H9 (cell line): Measurements from ENCODE around the gene METRNL. TPM values are rescaled to one million over a fixed set of nuclear protein-coding genes. Genes with fewer than 3 reads are reported as not detected.

Source experiments
- DNase-seq: peaks from one replicate; pipeline ENCODE4 v3.0.0-alpha.2; 2017
- H2AFZ ChIP-seq: one replicate; pipeline ENCODE4 v1.6.1; 2013; ENCODE audit warnings: mild to moderate bottlenecking, low read length, control low read depth, moderate library complexity
- H2AK5ac ChIP-seq: 2 replicates; pipeline ENCODE4 v1.6.1; 2013; ENCODE audit warnings: low read length, control low read depth, mixed read lengths; ENCODE audit not compliant: insufficient read length
- H2BK120ac ChIP-seq: one replicate; pipeline ENCODE4 v1.6.1; 2013; ENCODE audit warnings: low read depth, mild to moderate bottlenecking, low read length, control low read depth, inconsistent platforms; ENCODE audit not compliant: poor library complexity, severe bottlenecking
- H2BK12ac ChIP-seq: 2 replicates; pipeline ENCODE4 v1.6.1; 2013; ENCODE audit warnings: low read length, control low read depth, mixed read lengths, low read depth; ENCODE audit not compliant: insufficient read length
- H2BK15ac ChIP-seq: 2 replicates; pipeline ENCODE4 v1.6.1; 2013; ENCODE audit warnings: low read depth, low read length, control low read depth
- H2BK20ac ChIP-seq: one replicate; pipeline ENCODE4 v1.6.1; 2013; ENCODE audit warnings: low read depth, mild to moderate bottlenecking, low read length, control low read depth, inconsistent platforms; ENCODE audit not compliant: poor library complexity, severe bottlenecking
- H2BK5ac ChIP-seq: 2 replicates; pipeline ENCODE4 v1.6.1; 2013; ENCODE audit warnings: low read length, control low read depth, mixed read lengths; ENCODE audit not compliant: insufficient read length
- H3K14ac ChIP-seq: 2 replicates; pipeline ENCODE4 v1.6.1; 2013; ENCODE audit warnings: low read length, control low read depth; ENCODE audit not compliant: insufficient read depth
- H3K18ac ChIP-seq: 2 replicates; pipeline ENCODE4 v1.6.1; 2013; ENCODE audit warnings: low read depth, mild to moderate bottlenecking, mixed read lengths, low read length, control low read depth; ENCODE audit not compliant: insufficient read length
- H3K23ac ChIP-seq: 2 replicates; pipeline ENCODE4 v1.6.1; 2013; ENCODE audit warnings: low read length, control low read depth, mixed read lengths, low read depth; ENCODE audit not compliant: insufficient read length
- H3K23me2 ChIP-seq: 2 replicates; pipeline ENCODE4 v1.6.1; 2013; ENCODE audit warnings: low read depth, mild to moderate bottlenecking, mixed read lengths, low read length, control low read depth; ENCODE audit not compliant: insufficient read length, poor library complexity, severe bottlenecking
- H3K27ac ChIP-seq: 2 replicates; pipeline ENCODE4 v1.5.1; 2013; ENCODE audit warnings: low read length, control low read depth, mixed read lengths, low read depth; ENCODE audit not compliant: insufficient read length
- H3K27me3 ChIP-seq: 2 replicates; pipeline ENCODE4 v1.6.1; 2013; ENCODE audit warnings: low read length, control low read depth, inconsistent platforms; ENCODE audit not compliant: insufficient read depth
- H3K4ac ChIP-seq: 2 replicates; pipeline ENCODE4 v1.6.1; 2013; ENCODE audit warnings: low read depth, mild to moderate bottlenecking, control low read depth, inconsistent platforms, low read length, moderate library complexity
- H3K4me1 ChIP-seq: 2 replicates; pipeline ENCODE4 v1.6.1; 2013; ENCODE audit warnings: low read length, control low read depth, inconsistent platforms; ENCODE audit not compliant: insufficient read depth
- H3K4me2 ChIP-seq: 2 replicates; pipeline ENCODE4 v1.6.1; 2013; ENCODE audit warnings: low read length, control low read depth, mixed read lengths; ENCODE audit not compliant: insufficient read length, insufficient read depth
- H3K56ac ChIP-seq: 2 replicates; pipeline ENCODE4 v1.6.1; 2013; ENCODE audit warnings: low read depth, mild to moderate bottlenecking, mixed read lengths, low read length, control low read depth; ENCODE audit not compliant: insufficient read length
- H3K79me1 ChIP-seq: 2 replicates; pipeline ENCODE4 v1.6.1; 2013; ENCODE audit warnings: low read depth, mild to moderate bottlenecking, moderate library complexity, low read length, control low read depth, inconsistent platforms; ENCODE audit not compliant: insufficient read depth, poor library complexity, severe bottlenecking
- H3K79me2 ChIP-seq: 2 replicates; pipeline ENCODE4 v1.6.1; 2013; ENCODE audit warnings: low read length, control low read depth, inconsistent platforms; ENCODE audit not compliant: insufficient read depth
- H3K9ac ChIP-seq: 2 replicates; pipeline ENCODE4 v1.6.1; 2013; ENCODE audit warnings: low read length, control low read depth, mixed read lengths; ENCODE audit not compliant: insufficient read length; ENCODE audit errors: extremely low read depth
- H3K9me3 ChIP-seq: one replicate; pipeline ENCODE4 v1.6.1; 2013; ENCODE audit warnings: low read depth, low read length, inconsistent platforms; ENCODE audit not compliant: control insufficient read depth
- H3T11ph ChIP-seq: one replicate; pipeline ENCODE4 v1.6.1; 2013; ENCODE audit warnings: mild to moderate bottlenecking, low read length, control low read depth, inconsistent platforms
- H4K20me1 ChIP-seq: one replicate; pipeline ENCODE4 v1.6.1; 2013; ENCODE audit not compliant: control insufficient read depth, insufficient read length, insufficient read depth
- H4K5ac ChIP-seq: 2 replicates; pipeline ENCODE4 v1.6.1; 2013; ENCODE audit warnings: low read depth, mild to moderate bottlenecking, mixed read lengths, low read length, control low read depth; ENCODE audit not compliant: insufficient read length
- H4K8ac ChIP-seq: replicated peaks from 2 replicates; pipeline ENCODE4 v1.6.1; 2013; ENCODE audit warnings: low read length, control low read depth, mixed read lengths, low read depth; ENCODE audit not compliant: insufficient read length
- H4K91ac ChIP-seq: 2 replicates; pipeline ENCODE4 v1.6.1; 2013; ENCODE audit warnings: low read depth, mild to moderate bottlenecking, moderate library complexity, mixed read lengths, low read length, control low read depth; ENCODE audit not compliant: insufficient read length
- H3K27ac Mint-ChIP-seq, 3 experiments: 2 replicates in 2 of 3; 3 replicates in 1 of 3; pipeline ENCODE4 v1.8.0; 2020 to 2021; ENCODE audit warnings: mixed read lengths in 3 of 3, mild to moderate bottlenecking in 1 of 3, moderate library complexity in 1 of 3
- H3K27me3 Mint-ChIP-seq: 2 replicates; pipeline ENCODE4 v1.8.0; 2021; ENCODE audit warnings: low read depth, mild to moderate bottlenecking, moderate library complexity, mixed read lengths
- H3K36me3 Mint-ChIP-seq, 3 experiments: 2 replicates in 2 of 3; 3 replicates in 1 of 3; pipeline ENCODE4 v1.8.0; 2020 to 2021; ENCODE audit warnings: low read depth in 3 of 3, mixed read lengths in 3 of 3; ENCODE audit not compliant: insufficient read depth in 1 of 3
- H3K4me1 Mint-ChIP-seq, 2 experiments: 2 replicates each; pipeline ENCODE4 v1.8.0; 2020; ENCODE audit warnings: mixed read lengths in 2 of 2
- H3K4me3 Mint-ChIP-seq, 2 experiments: 2 replicates in 1 of 2; 3 replicates in 1 of 2; pipeline ENCODE4 v1.8.0; 2020 to 2021; ENCODE audit warnings: mild to moderate bottlenecking in 2 of 2, mixed read lengths in 2 of 2, moderate library complexity in 1 of 2
- H3K9me3 Mint-ChIP-seq, 2 experiments: 2 replicates in 1 of 2; 3 replicates in 1 of 2; pipeline ENCODE4 v1.8.0; 2020; ENCODE audit warnings: mild to moderate bottlenecking in 2 of 2, mixed read lengths in 2 of 2, moderate library complexity in 1 of 2
- CTCF ChIP-seq: fragments of 200-600 bp; sonication (generic); conservative IDR thresholded peaks from 3 replicates; pipeline ENCODE4 v1.8.0; 2021; ENCODE audit warnings: antibody characterized with exemption, mild to moderate bottlenecking
- WGBS: extraction: QIAGEN DNeasy Blood & Tissue Kit; methylation state at CpG from one replicate; pipeline ENCODE4 v1.1.7; 2013; ENCODE audit warnings: missing lambda C conversion rate, low lambda C conversion rate, mixed read lengths; ENCODE audit not compliant: insufficient read length; ENCODE audit errors: extremely low coverage; 5-methylcytosine and 5-hydroxymethylcytosine counted together
- total RNA-seq: library from RNA; stranded (reverse); gene quantifications from 2 replicates; pipeline ENCODE4 v1.2.1, GENCODE V29; 2021

Gene METRNL
- total RNA-seq, 1 experiment from 2014 or later, result 21.4 TPM

GRCh38 chr17:83090444-83091256, 11.2 kb downstream of the METRNL start:
- H3K36me3 Mint-ChIP-seq, result peaks cover 18 to 31% (median 26%) of the 10 kb centered on the region in 3 experiments
- H3K4me1 Mint-ChIP-seq, result peaks cover 8 to 14% of the 10 kb centered on the region in 2 experiments; a peak in 3 of 4 replicates
- peak overlapping the region in 2 of 3 experiments; percentile 83 to 91; a peak in 3 of 7 replicates for H3K27ac Mint-ChIP-seq

More at GRCh38 chr17:83090444-83091256, 11.2 kb downstream of the METRNL start:
- H3K79me2 ChIP-seq, result no peaks in the 10 kb centered on the region; the same call in 1 of the 2 replicates
- no peaks in the 10 kb centered on the region for H3K23me2 ChIP-seq
- no peak overlapping the region for H3K4me2 ChIP-seq
- no peaks in the 10 kb centered on the region for H3K27me3 ChIP-seq
- Mint-ChIP-seq H3K4me3 (no peak overlapping the region), H3K27me3 (no peaks in the 10 kb centered on the region), H3K9me3 (no peaks in the 10 kb centered on the region)
- H3K9ac ChIP-seq, result no peak overlapping the region
- H2AK5ac ChIP-seq, result no peak overlapping the region
- no peak overlapping the region for H3K56ac ChIP-seq
- no peak overlapping the region for H2BK20ac ChIP-seq
- H3K27ac ChIP-seq, result no peak overlapping the region
- no CpG with 5 or more reads among the region's 32 CpGs for WGBS
- H4K8ac ChIP-seq, result no peak overlapping the region
- H2BK15ac ChIP-seq, result no peak overlapping the region
- no peaks in the 10 kb centered on the region for H4K20me1 ChIP-seq
- no peak overlapping the region for H2AFZ ChIP-seq
- H4K5ac ChIP-seq, result no peak overlapping the region
- H3K4ac ChIP-seq, result no peak overlapping the region
- H2BK5ac ChIP-seq, result no peak overlapping the region
- no peaks in the 10 kb centered on the region for H3K4me1 ChIP-seq
- no peak overlapping the region for H3K23ac ChIP-seq
- no peaks in the 10 kb centered on the region for H3K9me3 ChIP-seq
- no peak overlapping the region for H3T11ph ChIP-seq
- H2BK12ac ChIP-seq, result no peak overlapping the region
- TF ChIP-seq CTCF, result no peak
- H2BK120ac ChIP-seq, result no peak overlapping the region
- H3K14ac ChIP-seq, result peak overlapping the region; percentile 4; the same call in 1 of the 2 replicates
- H3K79me1 ChIP-seq, result no peaks in the 10 kb centered on the region
- no peak overlapping the region for H4K91ac ChIP-seq
- H3K18ac ChIP-seq, result no peak overlapping the region
- no peak for DNase-seq
